Muscle of arm (tissue), 12 donors: ENCODE data around the gene SPON2. TPM values are rescaled to one million over a fixed set of nuclear protein-coding genes. Genes with fewer than 3 reads are reported as not detected.
A peak's percentile ranks its signal among the peaks of the same experiment; 100 is the strongest.
"Not testable (repeated sequence)": the region's sequence is repeated elsewhere in the genome, so short reads cannot be mapped to it uniquely, and the experiment has no call there.

Source experiments
- DNase-seq: peaks from one replicate; pipeline ENCODE4 v3.0.0-alpha.2; 2013
- polyA plus RNA-seq, 12 donors: library from polyadenylated mRNA; unstranded; fragments of 120-200 nt; gene quantifications; one replicate each; pipeline ENCODE4 v1.2.1, GENCODE V29; 2013; ENCODE audit not compliant: insufficient read length in 12 of 12

Gene SPON2
- polyA plus RNA-seq, 12 donors: 32.9 to 86.0 (median 45.5) TPM; not detected in 1

DNA sequence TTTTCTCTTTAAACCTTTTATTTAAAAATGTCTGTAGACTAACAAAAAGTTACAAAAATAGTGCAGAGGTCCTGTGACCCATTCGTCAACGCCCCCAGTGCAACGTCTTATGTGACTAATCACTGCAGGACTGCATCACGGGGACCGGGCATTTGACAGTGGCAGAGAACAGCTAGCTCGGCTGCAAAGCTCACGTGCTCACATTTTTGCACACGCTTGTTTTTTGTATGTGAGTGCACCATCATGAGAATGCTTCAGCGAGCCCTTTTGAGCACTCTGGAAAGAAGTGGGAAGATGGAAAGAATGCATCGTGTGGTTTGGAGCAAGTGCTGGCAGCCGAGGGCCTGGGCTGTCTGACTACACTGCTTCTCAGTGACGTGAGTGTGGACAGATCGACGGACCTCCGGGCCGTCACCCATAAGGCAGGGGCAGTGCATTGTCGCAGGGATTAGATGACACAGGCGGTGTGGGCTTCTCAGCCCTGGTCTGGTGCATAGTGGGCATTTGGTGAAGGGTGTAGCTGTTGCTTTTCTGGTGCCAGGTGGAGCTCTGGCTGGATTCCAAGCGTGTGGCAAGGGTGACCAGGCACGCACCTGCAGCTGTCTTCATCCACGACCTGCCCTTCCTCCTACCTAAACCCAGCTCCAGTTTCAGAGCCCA, 17.7 kb downstream of the SPON2 start:
- no peak for DNase-seq

DNA sequence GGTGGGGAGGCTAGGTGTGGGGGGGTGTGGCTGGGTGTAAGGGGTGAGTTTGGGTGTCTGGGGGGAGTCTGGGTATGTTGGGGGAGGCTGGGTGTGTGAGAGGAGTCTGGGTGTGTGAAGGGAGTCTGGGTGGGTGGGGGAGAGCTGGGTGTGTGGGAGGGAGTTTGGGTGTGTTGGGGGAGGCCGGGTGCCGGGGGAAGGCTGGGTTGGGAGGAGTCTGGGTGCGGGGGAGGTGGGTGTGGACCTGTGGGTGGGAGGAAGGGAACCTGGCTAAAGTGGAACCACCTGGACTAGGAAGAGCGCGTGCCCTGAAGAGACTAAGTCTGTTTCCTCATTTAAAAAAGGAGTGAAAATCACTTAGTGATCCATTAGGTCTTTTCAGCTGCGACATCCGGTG, 18.3 kb downstream of the SPON2 start:
- DNase-seq: no peak

DNA sequence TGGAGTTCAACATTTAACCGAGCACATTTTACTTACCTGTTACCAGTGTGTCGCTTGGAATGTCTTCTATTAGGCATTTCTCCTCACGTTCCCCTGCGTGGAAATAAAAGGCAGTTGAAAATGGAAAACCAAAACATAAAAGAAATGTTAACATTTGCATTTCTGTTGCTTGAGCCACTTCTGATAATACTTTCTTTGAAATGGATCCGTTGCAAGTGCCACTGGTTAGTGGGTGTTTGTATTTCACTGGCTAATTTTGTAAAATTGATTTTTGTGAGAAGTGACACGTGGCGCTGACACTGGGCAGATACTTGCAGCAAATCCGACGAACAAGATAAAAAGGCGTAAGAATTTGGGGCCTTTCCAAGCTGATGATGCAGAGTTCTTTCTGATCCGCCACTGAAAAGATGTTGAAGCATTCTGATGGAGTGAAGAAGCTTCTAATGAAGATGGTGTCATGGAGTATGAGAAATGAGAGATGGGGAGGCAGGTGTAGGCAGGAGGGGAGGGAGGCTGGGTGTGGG, 18.8 kb downstream of the SPON2 start:
- DNase-seq: no peak

DNA sequence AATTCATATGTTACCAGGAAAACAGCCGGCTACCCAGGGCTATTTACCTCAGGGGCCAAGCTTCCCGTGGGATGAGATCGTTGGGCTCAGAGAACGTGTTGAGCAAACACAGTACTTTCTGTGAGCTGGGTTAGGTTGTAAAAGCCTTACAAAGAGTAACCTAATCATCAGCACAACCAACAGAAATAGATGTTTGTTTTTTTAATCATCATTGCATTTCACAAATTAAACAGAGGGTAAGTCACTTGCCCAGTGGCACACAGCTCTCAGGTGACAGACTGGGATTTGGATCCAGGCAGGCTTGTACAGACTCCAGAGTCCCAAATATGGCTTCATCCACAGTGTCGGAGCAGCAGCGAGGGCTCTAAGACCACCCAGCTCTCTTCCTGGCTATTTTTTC, 20.1 kb downstream of the SPON2 start:
- no peak for DNase-seq

DNA sequence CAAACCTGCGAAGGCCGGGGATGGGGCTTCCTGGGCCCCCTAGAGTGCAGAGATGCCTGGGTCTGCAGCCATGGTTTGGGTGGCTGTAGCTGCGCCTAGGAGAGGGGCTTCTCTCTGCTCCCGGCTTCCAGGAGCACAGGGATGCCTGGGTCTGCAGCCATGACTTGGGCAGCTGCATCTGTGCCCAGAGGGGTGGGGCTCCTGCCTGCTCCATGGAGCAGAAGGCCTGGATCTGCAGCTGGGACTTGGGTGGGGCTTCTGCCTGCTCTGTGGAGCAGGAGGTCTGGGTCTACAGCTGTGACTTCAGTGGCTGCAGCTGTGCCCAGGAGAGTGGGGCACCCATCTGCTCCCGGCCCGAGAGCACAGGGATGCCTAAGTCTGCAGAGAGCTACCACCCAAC, 20.8 kb downstream of the SPON2 start:
- no peak for DNase-seq

DNA sequence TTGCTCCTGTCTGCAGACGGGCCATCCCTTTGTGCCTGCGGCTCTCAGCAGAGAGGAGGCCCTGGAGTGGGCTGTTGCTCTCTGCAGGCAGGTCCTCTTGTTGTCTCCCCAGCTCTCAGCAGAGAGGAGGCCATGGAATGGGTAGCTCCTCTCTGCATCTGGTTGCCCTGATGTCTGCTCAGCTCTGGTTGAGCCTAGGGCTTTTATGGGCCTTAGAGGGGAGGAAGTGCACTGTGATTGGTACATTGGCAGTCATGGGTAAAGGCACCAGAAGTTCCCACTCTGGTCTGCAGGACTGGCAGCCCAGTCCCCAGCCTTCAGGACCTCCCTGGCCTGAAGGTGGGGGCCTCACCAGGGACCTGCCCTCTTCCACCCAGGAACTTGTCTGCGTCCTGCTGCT, 21.5 kb downstream of the SPON2 start:
- DNase-seq: no peak

DNA sequence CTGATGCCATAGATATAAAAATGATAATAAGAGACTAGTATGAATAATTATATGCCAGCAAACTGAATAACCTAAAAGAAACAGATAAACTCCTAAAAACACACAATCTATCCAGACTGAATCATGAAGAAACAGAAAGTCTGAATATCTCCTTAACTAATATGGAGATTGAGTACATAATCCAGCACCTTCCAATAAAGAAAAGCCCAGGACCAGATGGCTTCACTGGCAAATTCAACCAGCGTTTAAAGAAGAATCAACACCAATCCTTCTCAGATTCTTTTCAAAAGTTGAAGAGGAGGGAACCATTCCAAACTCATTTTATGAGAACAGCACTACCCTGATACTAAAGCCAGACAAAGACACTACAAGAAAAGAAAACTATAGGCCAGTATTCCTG, 32.5 kb downstream of the SPON2 start:
- DNase-seq: no peak

DNA sequence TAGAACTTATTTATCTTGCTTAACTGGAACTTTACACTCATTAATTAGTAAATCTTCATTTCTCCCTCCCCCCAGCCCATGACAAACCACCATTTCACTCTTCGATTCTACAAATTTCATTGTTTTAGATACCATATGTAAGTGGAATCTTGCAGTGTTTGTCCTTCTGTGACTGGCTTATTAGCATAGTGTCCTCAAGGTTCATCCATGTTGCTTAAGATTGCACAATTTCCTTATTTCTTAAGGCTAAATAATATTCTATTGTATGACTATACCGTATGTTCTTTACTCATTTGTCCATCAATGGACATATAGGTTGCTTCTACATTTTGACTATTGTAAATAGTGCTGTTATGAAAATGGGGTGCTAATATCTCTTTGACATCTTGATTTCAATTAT, 34.5 kb downstream of the SPON2 start:
- DNase-seq: no peak

DNA sequence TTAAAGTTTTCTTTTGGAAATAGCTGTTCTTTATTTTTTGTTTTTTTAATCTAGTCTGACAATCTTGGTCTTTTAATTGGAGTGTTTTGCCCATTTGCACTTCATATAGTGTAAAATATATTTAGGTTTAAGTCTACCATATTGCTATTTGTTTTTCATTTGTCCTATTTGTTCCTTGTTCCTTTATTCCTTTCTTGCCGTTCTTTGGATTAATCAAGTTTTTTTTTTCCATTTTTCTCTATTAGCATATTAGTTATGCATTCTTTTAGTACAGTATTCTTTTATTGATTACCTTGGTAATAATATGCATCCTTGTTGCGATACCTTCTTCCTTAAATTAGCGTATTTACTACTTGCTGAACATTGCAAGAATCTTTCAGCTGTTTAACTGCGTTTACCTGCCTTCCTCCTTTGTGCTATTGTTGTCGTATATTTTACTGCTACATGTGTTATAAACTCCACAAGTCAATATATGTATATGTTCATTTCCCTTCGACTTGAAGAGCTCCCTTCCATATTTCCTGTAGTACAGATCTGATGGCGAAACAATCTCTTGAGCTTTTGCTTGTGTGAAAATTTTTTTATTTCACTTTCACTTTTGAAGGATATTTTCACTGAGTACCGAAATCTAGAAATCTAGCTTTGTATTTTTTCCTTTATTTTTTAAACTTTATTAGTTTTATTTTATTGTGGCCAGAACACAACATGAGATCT, 35.2 kb downstream of the SPON2 start:
- DNase-seq: no peak

DNA sequence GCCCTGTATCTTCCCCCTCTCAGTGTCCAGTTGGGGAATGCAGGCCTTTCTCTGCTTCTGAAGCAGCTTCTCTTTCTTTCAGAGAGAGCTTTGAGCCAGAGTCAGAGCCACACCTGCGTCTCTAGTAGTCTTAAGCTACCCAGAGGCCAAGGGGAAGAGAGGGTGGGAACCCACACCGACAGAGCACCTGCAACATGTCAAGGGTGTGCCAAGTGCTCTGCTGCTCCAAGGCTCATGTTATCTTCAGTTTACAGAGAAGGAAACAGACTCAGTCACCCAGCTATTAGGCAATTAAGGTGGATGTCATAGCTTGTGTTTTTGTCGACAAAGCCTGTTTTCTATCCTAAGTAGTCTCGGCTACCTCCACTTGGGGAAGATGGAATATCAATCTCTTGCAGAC, 36.3 kb downstream of the SPON2 start:
- DNase-seq: no peak

DNA sequence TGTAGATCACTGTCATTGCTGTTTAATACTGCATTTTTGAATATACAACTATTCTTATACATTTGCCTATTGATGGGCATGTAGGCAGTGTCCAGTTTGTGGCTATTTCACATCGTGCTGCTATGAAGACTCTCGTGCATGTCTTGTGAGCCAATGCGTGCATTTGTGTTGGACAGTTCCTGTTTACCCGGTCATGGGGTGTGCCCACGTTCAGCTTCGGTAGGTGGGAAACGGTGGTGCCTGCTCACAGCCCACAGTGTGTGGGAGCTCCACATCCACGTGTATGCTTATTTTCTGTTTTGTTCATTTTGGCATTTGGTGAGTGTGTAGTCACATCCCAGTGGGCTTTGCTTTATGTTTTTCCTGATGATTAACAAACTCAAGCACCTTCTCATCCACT, 39.4 kb downstream of the SPON2 start:
- DNase-seq: no peak

DNA sequence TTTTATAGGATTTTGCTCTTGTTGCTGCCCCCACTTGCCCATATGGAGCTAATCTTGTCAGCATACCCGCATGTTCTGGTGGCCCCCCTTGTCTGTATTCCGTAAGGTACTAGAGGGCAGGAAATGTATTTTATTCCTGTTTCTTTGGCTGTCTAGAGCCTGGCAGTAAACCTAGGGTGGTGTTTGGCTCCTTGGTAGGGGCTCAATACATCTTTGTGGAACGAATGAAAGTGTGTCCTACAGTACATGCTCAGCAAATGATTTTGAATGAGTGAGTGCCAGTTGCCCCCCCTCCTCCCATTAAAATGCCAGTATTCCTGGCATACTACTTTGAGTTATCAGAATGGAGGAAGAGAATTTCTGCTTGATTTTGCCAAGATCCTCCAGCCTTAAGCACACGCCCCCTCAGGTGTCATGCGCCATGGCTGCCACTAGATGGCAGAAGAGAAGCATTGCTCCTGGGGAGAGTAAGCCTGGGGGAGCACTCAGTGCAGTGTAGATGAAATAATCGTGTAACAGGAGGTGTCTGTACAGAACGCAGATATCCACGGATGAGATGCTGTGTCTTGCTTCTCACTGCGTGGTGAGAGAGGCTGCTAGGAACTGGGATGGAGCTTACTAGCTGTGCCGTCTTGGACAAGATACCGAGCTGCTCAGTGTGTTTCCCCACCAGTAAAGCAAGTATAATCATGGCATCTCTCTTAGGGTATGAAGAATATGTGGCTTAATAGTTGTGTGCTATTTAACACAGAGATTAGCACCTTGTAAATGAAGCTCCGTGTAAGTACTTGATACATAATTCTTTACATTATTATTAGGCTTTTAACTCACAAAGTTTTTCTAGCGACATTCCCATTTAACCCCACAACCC, 41.8 kb downstream of the SPON2 start:
- DNase-seq: peak; percentile 90

DNA sequence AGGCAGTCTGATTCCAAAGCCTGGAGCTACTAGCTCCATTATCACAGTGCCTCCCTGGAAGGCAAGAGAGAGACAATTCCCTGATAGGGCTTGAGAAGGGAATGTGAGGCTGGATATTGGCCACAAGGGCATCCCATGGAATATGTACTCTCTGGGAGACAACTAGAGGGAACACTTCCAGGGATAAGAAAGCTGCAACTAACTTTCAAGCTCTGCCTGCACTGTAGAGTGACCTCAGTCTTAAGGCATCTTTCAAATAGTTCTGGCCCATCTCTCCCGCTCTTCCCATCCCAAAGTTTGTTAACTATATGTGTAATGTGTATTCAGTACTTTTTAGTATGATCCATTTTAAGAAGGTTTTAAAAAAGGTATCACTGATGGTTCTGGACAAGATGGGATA, 45.9 kb downstream of the SPON2 start:
- no peak for DNase-seq

DNA sequence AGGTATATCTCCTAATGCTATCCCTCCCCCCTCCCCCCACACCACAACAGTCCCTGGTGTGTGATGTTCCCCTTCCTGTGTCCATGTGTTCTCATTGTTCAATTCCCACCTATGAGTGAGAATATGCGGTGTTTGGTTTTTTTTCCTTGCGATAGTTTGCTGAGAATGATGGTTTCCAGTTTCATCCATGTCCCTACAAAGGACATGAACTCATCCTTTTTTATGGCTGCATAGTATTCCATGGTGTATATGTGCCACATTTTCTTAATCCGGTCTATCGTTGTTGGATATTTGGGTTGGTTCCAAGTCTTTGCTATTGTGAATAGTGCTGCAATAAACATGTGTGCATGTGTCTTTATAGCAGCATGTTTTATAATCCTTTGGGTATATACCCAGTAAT, 46.9 kb downstream of the SPON2 start:
- DNase-seq: not testable (repeated sequence)

DNA sequence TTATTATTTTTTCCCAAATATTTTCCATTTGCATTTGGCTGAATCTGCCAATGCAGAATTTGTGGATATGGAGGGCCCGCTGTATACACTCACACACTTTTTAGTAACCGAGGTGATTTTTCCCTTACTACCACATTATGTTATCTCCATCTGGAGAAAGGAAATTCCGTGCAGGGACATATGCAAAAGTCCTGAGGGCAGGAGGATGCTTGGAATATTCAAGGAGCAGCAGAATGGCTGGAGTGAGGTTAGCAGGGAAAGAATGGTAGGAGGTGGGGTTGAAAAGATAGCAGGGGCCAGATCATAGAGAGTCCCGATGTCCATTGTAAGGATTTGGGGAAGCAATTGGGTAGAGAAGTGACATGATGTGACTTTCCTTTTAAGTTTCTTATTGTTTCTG, 47.6 kb downstream of the SPON2 start:
- no peak for DNase-seq

DNA sequence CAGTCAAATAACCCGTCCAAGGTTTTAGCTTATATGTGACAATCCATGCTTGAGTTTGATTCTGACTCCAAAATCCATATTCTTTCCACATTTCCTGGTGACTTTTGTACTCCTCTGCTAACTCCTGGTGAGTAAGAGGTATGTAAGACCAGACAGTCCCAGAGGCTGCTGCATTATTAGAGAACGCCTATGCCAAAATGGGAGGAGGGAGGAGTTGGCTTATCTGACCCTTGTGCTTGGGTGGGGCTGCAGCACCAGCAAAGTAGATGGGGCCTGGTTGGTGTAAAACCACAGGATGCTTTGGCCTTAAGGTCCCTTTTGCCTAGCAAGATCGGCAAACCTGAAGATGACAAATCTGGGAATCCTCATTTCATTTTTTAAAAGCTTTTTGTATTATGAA, 49.9 kb downstream of the SPON2 start:
- DNase-seq: no peak

Other genes with a start within 250 kb of the SPON2 start
- gene GAK, start 240.3 kb downstream of the SPON2 start, polyA plus RNA-seq: 10 to 100 TPM in 11 of 12 donors, not detected in 1; 21.9 to 63.2 (median 31.1) TPM
- 10 to 100 TPM in 11 of 12 donors, not detected in 1; 12.9 to 45.9 (median 16.8) TPM for gene TMEM175, start 240.1 kb downstream of the SPON2 start, polyA plus RNA-seq
- 10 to 100 TPM in 1 of 12 donors, 1 to 10 TPM in 10, not detected in 1; 3.2 to 19.4 (median 4.5) TPM for gene DGKQ, start 199.0 kb downstream of the SPON2 start, polyA plus RNA-seq
- gene IDUA, start 185.5 kb downstream of the SPON2 start, polyA plus RNA-seq: 10 to 100 TPM in 7 of 12 donors, 1 to 10 TPM in 4, not detected in 1; 6.8 to 19.7 (median 11.1) TPM
- gene SLC26A1, start 179.2 kb downstream of the SPON2 start, polyA plus RNA-seq: 1 to 10 TPM in 10 of 12 donors, not detected in 2; 2.5 to 5.9 (median 3.8) TPM
- gene FGFRL1, start 161.0 kb downstream of the SPON2 start, polyA plus RNA-seq: 100 to 1,000 TPM in 10 of 12 donors, 10 to 100 TPM in 2; 87.4 to 371 (median 185) TPM
- 1 to 10 TPM in 11 of 12 donors, not detected in 1; 2.3 to 10.0 (median 3.7) TPM for gene RNF212, start 59.0 kb downstream of the SPON2 start, polyA plus RNA-seq
- gene CTBP1, start 76.5 kb upstream of the SPON2 start, polyA plus RNA-seq: 1,000 to 10,000 TPM in 1 of 12 donors, 100 to 1,000 TPM in 3, 10 to 100 TPM in 8; 78.0 to 2,748 (median 94.9) TPM
- gene MAEA, start 117.3 kb upstream of the SPON2 start, polyA plus RNA-seq: 10 to 100 TPM in 11 of 12 donors, not detected in 1; 27.3 to 58.0 (median 35.1) TPM
- gene UVSSA, start 174.6 kb upstream of the SPON2 start, polyA plus RNA-seq: 10 to 100 TPM in 5 of 12 donors, 1 to 10 TPM in 6, not detected in 1; 4.9 to 21.4 (median 9.3) TPM
- gene NKX1-1, start 233.9 kb upstream of the SPON2 start, polyA plus RNA-seq: not detected